ENCODE measurements around the gene FCHSD1.
"Not testable (repeated sequence)": the region's sequence is repeated elsewhere in the genome, so short reads cannot be mapped to it uniquely, and the experiment has no call there.

FCHSD1 gene

GRCh38 chr5:141617682-141618029, 33.6 kb downstream of the FCHSD1 start:
- no peak for DNase-seq (ENCODE audit: low read depth in 3 of 3)

- DNase-seq (ENCODE audit: low read depth in 3 of 3), result no peak
These were observed 34.1 kb downstream of the FCHSD1 start for GRCh38 chr5:141617128-141617527.

GRCh38 chr5:141615991-141616720, 35.1 kb downstream of the FCHSD1 start:
- DNase-seq (ENCODE audit: low read depth in 3 of 3), result no peak

- no peak for DNase-seq (ENCODE audit: low read depth in 3 of 3)
These were observed 37.9 kb downstream of the FCHSD1 start for GRCh38 chr5:141613344-141613743.

- DNase-seq (ENCODE audit: low read depth in 3 of 3), result no peak
These were observed 39.9 kb downstream of the FCHSD1 start for GRCh38 chr5:141611289-141611688.

GRCh38 chr5:141609921-141610320, 41.3 kb downstream of the FCHSD1 start:
- DNase-seq (ENCODE audit: low read depth in 3 of 3), result not testable (repeated sequence)

GRCh38 chr5:141609044-141609443, 42.2 kb downstream of the FCHSD1 start:
- no peak for DNase-seq (ENCODE audit: low read depth in 3 of 3)

- DNase-seq (ENCODE audit: low read depth in 3 of 3), result no peak
These were observed 42.7 kb downstream of the FCHSD1 start for GRCh38 chr5:141608557-141608956.

GRCh38 chr5:141608046-141608445, 43.2 kb downstream of the FCHSD1 start:
- no peak for DNase-seq (ENCODE audit: low read depth in 3 of 3)

GRCh38 chr5:141605523-141606277, 45.5 kb downstream of the FCHSD1 start:
- peak in 2 of 3 donors; percentile 31 to 47 for DNase-seq (ENCODE audit: low read depth in 3 of 3)

GRCh38 chr5:141603923-141604717, 47.1 kb downstream of the FCHSD1 start:
- no peak for DNase-seq (ENCODE audit: low read depth in 3 of 3)

- no peak for DNase-seq (ENCODE audit: low read depth in 3 of 3)
These were observed 48.6 kb downstream of the FCHSD1 start for GRCh38 chr5:141602606-141603005.

GRCh38 chr5:141598391-141599345, 52.5 kb downstream of the FCHSD1 start:
- DNase-seq (ENCODE audit: low read depth in 3 of 3), result no peak

- no peak for DNase-seq (ENCODE audit: low read depth in 3 of 3)
These were observed 53.4 kb downstream of the FCHSD1 start for GRCh38 chr5:141597814-141598213.

- no peak for DNase-seq (ENCODE audit: low read depth in 3 of 3)
These were observed 53.8 kb downstream of the FCHSD1 start for GRCh38 chr5:141597394-141597793.

GRCh38 chr5:141596867-141597266, 54.4 kb downstream of the FCHSD1 start:
- DNase-seq (ENCODE audit: low read depth in 3 of 3), result no peak

- no peak for DNase-seq (ENCODE audit: low read depth in 3 of 3)
These were observed 61.1 kb downstream of the FCHSD1 start for GRCh38 chr5:141590127-141590526.
